GM20000 (cell line): Measurements from ENCODE around the gene RTKN.

Experiments
- DNase-seq: peaks from one replicate; pipeline ENCODE4 v3.0.0; 2012; ENCODE audit warnings: low spot score
- CTCF ChIP-seq: IDR thresholded peaks from 2 replicates; pipeline ENCODE4 v1.5.1; 2012; ENCODE audit warnings: mild to moderate bottlenecking, control low read depth; ENCODE audit errors: extremely low read depth, missing control alignments

The RTKN gene

GRCh38 chr2:74481961-74482800 is 40.4 kb upstream of the RTKN start:
- DNase-seq: peak; percentile 66
- TF ChIP-seq CTCF: no peak

- no peak for TF ChIP-seq CTCF
- DNase-seq: no peak
Observed at GRCh38 chr2:74481431-74481830, 39.7 kb upstream of the RTKN start.

GRCh38 chr2:74474899-74475298 is 33.2 kb upstream of the RTKN start:
- DNase-seq: no peak
- no peak for TF ChIP-seq CTCF

GRCh38 chr2:74474481-74474880 is 32.7 kb upstream of the RTKN start:
- DNase-seq: no peak
- TF ChIP-seq CTCF: no peak

- DNase-seq: no peak
- no peak for TF ChIP-seq CTCF
Observed at GRCh38 chr2:74472945-74473258, 31.2 kb upstream of the RTKN start.

GRCh38 chr2:74472086-74472944 is 30.6 kb upstream of the RTKN start, which contains the start of gene MRPL53:
Gene MRPL53, minus strand, starts transcription at chr2:74472680. Its CDS starts 20 bp downstream, at chr2:74472660.
- peak; percentile 86 for DNase-seq
- TF ChIP-seq CTCF: no peak
